CD14-positive monocyte (primary cell): ENCODE data around the gene PTGDS. TPM values are rescaled to one million over a fixed set of nuclear protein-coding genes. Genes with fewer than 3 reads are reported as not detected.

ENCODE experiments used
- DNase-seq, 3 donors: peaks; one replicate each; pipeline ENCODE4 v3.0.0-alpha.2; 2011 to 2022
- H2AFZ ChIP-seq: 2 replicates; pipeline ENCODE4 v1.6.0; 2012; ENCODE audit warnings: mild to moderate bottlenecking, low read depth, low read length, inconsistent platforms; ENCODE audit not compliant: insufficient read depth, poor library complexity, severe bottlenecking
- H3K27ac ChIP-seq, 2 donors: 1 replicate in 1 of 2; 2 replicates in 1 of 2; pipeline ENCODE4 v1.5.1; 2012 to 2013; ENCODE audit warnings: low read length in 2 of 2, control low read depth in 1 of 2, inconsistent platforms in 1 of 2, low read depth in 1 of 2, mild to moderate bottlenecking in 1 of 2
- H3K27me3 ChIP-seq, 2 donors: one replicate each; pipeline versions ENCODE4 v1.6.0 to v1.6.1; 2011 to 2013; ENCODE audit warnings: low read length in 2 of 2; ENCODE audit not compliant: control insufficient read depth in 2 of 2, insufficient read depth in 2 of 2
- H3K36me3 ChIP-seq, 2 donors: replicated peaks in 1 of 2; 1 replicate in 1 of 2; 2 replicates in 1 of 2; pipeline versions ENCODE4 v1.5.1 to v1.6.1; 2012 to 2013; ENCODE audit warnings: low read length in 2 of 2, control low read depth in 1 of 2, inconsistent platforms in 1 of 2, mild to moderate bottlenecking in 1 of 2; ENCODE audit not compliant: insufficient read depth in 2 of 2, control insufficient read depth in 1 of 2
- H3K4me1 ChIP-seq, 2 donors: 1 replicate in 1 of 2; 2 replicates in 1 of 2; pipeline versions ENCODE4 v1.5.1 to v1.6.1; 2012 to 2013; ENCODE audit warnings: low read length in 2 of 2, control low read depth in 1 of 2, inconsistent platforms in 1 of 2, mild to moderate bottlenecking in 1 of 2, moderate library complexity in 1 of 2; ENCODE audit not compliant: insufficient read depth in 2 of 2, control insufficient read depth in 1 of 2
- H3K4me2 ChIP-seq: replicated peaks from 2 replicates; pipeline ENCODE3; 2012; ENCODE audit warnings: low read length, moderate library complexity, mild to moderate bottlenecking; ENCODE audit not compliant: poor library complexity, severe bottlenecking; ENCODE audit errors: extremely low read depth
- H3K4me3 ChIP-seq, 3 experiments: fragments of 200-600 bp in 1 of 3; sonication (generic) in 1 of 3; replicated peaks in 1 of 3; 1 replicate in 2 of 3; 2 replicates in 1 of 3; pipeline ENCODE4 v1.5.1; 2011 to 2013; ENCODE audit warnings: low read length in 3 of 3, mild to moderate bottlenecking in 3 of 3, control low read depth in 2 of 3, low read depth in 2 of 3, inconsistent platforms in 1 of 3, moderate library complexity in 1 of 3
- H3K79me2 ChIP-seq: 2 replicates; pipeline ENCODE4 v1.6.0; 2012; ENCODE audit warnings: mild to moderate bottlenecking, control low read depth, inconsistent platforms, low read length, moderate library complexity; ENCODE audit not compliant: insufficient read depth
- H3K9ac ChIP-seq: 2 replicates; pipeline ENCODE4 v1.6.0; 2017; ENCODE audit warnings: low read length, mild to moderate bottlenecking; ENCODE audit not compliant: insufficient read depth, poor library complexity, severe bottlenecking
- H3K9me3 ChIP-seq, 2 donors: replicated peaks in 1 of 2; 1 replicate in 1 of 2; 2 replicates in 1 of 2; pipeline versions ENCODE4 v1.5.1 to v1.6.1; 2012 to 2013; ENCODE audit warnings: low read length in 2 of 2, control low read depth in 1 of 2; ENCODE audit not compliant: control insufficient read depth in 1 of 2, insufficient read depth in 1 of 2
- H4K20me1 ChIP-seq: 2 replicates; pipeline ENCODE4 v1.6.0; 2012; ENCODE audit warnings: mild to moderate bottlenecking, low read length, control low read depth, moderate library complexity; ENCODE audit not compliant: insufficient read depth
- H3K27ac Mint-ChIP-seq, 7 donors: one replicate each; pipeline ENCODE4 v1.8.0; 2020; ENCODE audit warnings: mild to moderate bottlenecking in 7 of 7, mixed read lengths in 7 of 7, moderate library complexity in 6 of 7, inconsistent platforms in 2 of 7
- H3K27me3 Mint-ChIP-seq, 3 donors: one replicate each; pipeline ENCODE4 v1.8.0; 2021 to 2022; ENCODE audit warnings: low read depth in 3 of 3, mild to moderate bottlenecking in 3 of 3, mixed read lengths in 3 of 3, moderate library complexity in 3 of 3, inconsistent platforms in 1 of 3
- H3K36me3 Mint-ChIP-seq, 2 donors: one replicate each; pipeline ENCODE4 v1.8.0; 2020; ENCODE audit warnings: mixed read lengths in 2 of 2, inconsistent platforms in 1 of 2, mild to moderate bottlenecking in 1 of 2
- H3K4me1 Mint-ChIP-seq: one replicate; pipeline ENCODE4 v1.8.0; 2020; ENCODE audit warnings: mild to moderate bottlenecking, mixed read lengths
- H3K4me3 Mint-ChIP-seq, 2 donors: one replicate each; pipeline ENCODE4 v1.8.0; 2020; ENCODE audit warnings: mild to moderate bottlenecking in 2 of 2, mixed read lengths in 2 of 2, moderate library complexity in 1 of 2
- H3K9me3 Mint-ChIP-seq, 7 donors: one replicate each; pipeline ENCODE4 v1.8.0; 2020 to 2022; ENCODE audit warnings: mixed read lengths in 7 of 7, mild to moderate bottlenecking in 6 of 7, moderate library complexity in 6 of 7, inconsistent platforms in 2 of 7
- WGBS: methylation state at CpG from one replicate; pipeline ENCODE4 v1.1.5; 2013; ENCODE audit warnings: missing lambda C conversion rate; ENCODE audit not compliant: insufficient coverage; 5-methylcytosine and 5-hydroxymethylcytosine counted together
- intact Hi-C, 2 donors: fragments of 100-400 bp; cut with micrococcal nuclease; formaldehyde crosslinking; loops; one replicate each; pipeline versions ENCODE4 v1.15.0 to v1.15.1; 2023
- polyA plus RNA-seq, 3 donors: library from polyadenylated mRNA; depleted of rRNA in 1 of 3; unstranded in 2 of 3; stranded (reverse) in 1 of 3; fragments of 300-500 nt in 2 of 3; fragments of >200 nt in 1 of 3; fragmentation: Illumina TruSeq in 2 of 3; gene quantifications; 1 replicate in 2 of 3; 2 replicates in 1 of 3; pipeline ENCODE4 v1.2.3, GENCODE V29; 2012 to 2021
- TF ChIP-seq, protein P1 (sequence below): fragments of 200-600 bp; IDR thresholded peaks from one replicate; pipeline ENCODE4 v1.8.0; 2022; ENCODE audit warnings: antibody characterized with exemption, mild to moderate bottlenecking

The PTGDS gene
- polyA plus RNA-seq, 3 donors: 0.34 to 1.5 TPM; not detected in 1

GRCh38 chr9:137009938-137010732 lies 32.8 kb downstream of the PTGDS start:
- Mint-ChIP-seq H3K4me3 (no peak overlapping the region), H3K4me1 (peaks cover 3% of the 10 kb centered on the region), H3K27ac (no peak overlapping the region), H3K27me3 (peaks cover 3 to 5% (median 5%) of the 10 kb centered on the region in 3 donors), H3K9me3 (peaks cover 0 to 11% (median 1%) of the 10 kb centered on the region in 7 donors), H3K36me3 (peaks cover 4 to 21% of the 10 kb centered on the region in 2 donors)
- TF ChIP-seq, protein P1, sequence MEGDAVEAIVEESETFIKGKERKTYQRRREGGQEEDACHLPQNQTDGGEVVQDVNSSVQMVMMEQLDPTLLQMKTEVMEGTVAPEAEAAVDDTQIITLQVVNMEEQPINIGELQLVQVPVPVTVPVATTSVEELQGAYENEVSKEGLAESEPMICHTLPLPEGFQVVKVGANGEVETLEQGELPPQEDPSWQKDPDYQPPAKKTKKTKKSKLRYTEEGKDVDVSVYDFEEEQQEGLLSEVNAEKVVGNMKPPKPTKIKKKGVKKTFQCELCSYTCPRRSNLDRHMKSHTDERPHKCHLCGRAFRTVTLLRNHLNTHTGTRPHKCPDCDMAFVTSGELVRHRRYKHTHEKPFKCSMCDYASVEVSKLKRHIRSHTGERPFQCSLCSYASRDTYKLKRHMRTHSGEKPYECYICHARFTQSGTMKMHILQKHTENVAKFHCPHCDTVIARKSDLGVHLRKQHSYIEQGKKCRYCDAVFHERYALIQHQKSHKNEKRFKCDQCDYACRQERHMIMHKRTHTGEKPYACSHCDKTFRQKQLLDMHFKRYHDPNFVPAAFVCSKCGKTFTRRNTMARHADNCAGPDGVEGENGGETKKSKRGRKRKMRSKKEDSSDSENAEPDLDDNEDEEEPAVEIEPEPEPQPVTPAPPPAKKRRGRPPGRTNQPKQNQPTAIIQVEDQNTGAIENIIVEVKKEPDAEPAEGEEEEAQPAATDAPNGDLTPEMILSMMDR: no peak
- 97% methylated on average over 44 of the region's 49 CpGs for WGBS
- H4K20me1 ChIP-seq: no peaks in the 10 kb centered on the region
- no peaks in the 10 kb centered on the region for H3K4me1 ChIP-seq
- H3K4me3 ChIP-seq: no peak overlapping the region
- no peaks in the 10 kb centered on the region for H3K79me2 ChIP-seq
- H3K36me3 ChIP-seq: no peaks in the 10 kb centered on the region
- no peaks in the 10 kb centered on the region for H3K27me3 ChIP-seq
- H3K27ac ChIP-seq: no peak overlapping the region
- intact Hi-C loops: no loop called here
- H3K9ac ChIP-seq: no peak overlapping the region
- H3K4me2 ChIP-seq: no peak overlapping the region
- no peak for DNase-seq
- H2AFZ ChIP-seq: no peak overlapping the region
- peaks cover 0 to 3% of the 10 kb centered on the region in 2 donors for H3K9me3 ChIP-seq

DNA sequence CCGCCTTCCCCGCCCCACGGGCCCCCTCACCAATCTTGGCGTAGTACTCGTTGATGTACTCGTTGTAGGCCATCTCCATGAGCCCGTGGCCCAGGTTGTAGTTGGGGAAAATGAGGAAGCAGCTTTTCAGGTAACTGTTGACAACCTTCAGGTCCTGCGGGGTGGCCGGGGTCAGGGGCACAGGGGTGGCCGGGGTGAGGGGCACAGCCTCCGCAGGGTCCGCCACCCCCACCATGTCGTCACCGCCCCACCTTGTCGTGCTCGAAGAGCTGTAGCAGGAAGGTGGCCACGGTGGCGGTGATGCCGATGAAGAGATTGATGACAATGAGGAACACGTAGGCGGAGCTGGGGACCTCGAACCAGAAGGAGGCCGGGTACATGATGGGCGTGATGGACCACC lies 33.9 kb downstream of the PTGDS start:
- intact Hi-C loops: no loop called here
- no peaks in the 10 kb centered on the region for H3K79me2 ChIP-seq
- H3K4me2 ChIP-seq: no peak overlapping the region
- no peaks in the 10 kb centered on the region for H3K9me3 ChIP-seq
- Mint-ChIP-seq H3K27ac (peak overlapping the region in 1 of 7 donors; percentile 50), H3K4me3 (no peak overlapping the region), H3K36me3 (peaks cover 6 to 25% of the 10 kb centered on the region in 2 donors), H3K9me3 (peaks cover 0 to 4% (median 0%) of the 10 kb centered on the region in 7 donors), H3K4me1 (peaks cover 1% of the 10 kb centered on the region), H3K27me3 (peaks cover 2 to 4% (median 3%) of the 10 kb centered on the region in 3 donors)
- DNase-seq: no peak
- no peaks in the 10 kb centered on the region for H3K4me1 ChIP-seq
- H2AFZ ChIP-seq: no peak overlapping the region
- 94% methylated on average over 17 of the region's 24 CpGs for WGBS
- H3K4me3 ChIP-seq: no peak overlapping the region
- TF ChIP-seq, protein P1: no peak
- H3K36me3 ChIP-seq: peaks cover 0 to 3% of the 10 kb centered on the region in 2 donors
- no peak overlapping the region for H3K9ac ChIP-seq
- H3K27ac ChIP-seq: no peak overlapping the region
- no peaks in the 10 kb centered on the region for H3K27me3 ChIP-seq
- no peaks in the 10 kb centered on the region for H4K20me1 ChIP-seq
